Suprapubic skin (tissue), 3 donors: ENCODE results near the gene BMPER.

ENCODE experiments used
- CTCF ChIP-seq, 2 donors: fragments of 200-600 bp in 1 of 2; fragments of 450-650 bp in 1 of 2; sonication (generic) in 1 of 2; IDR thresholded peaks; one replicate each; pipeline ENCODE4 v1.5.1; 2016 to 2019; ENCODE audit warnings: antibody characterized with exemption in 2 of 2, mild to moderate bottlenecking in 1 of 2, moderate library complexity in 1 of 2
- POLR2A ChIP-seq, 2 donors: fragments of 450-650 bp; IDR thresholded peaks; one replicate each; pipeline ENCODE4 v1.6.1; 2017; ENCODE audit warnings: antibody characterized with exemption in 2 of 2, mild to moderate bottlenecking in 2 of 2, moderate library complexity in 2 of 2

- TF ChIP-seq CTCF (IDR thresholded peaks at IDR 0.05): no peak
- no peak for TF ChIP-seq POLR2A (IDR thresholded peaks at IDR 0.05)
Measured at GRCh38 chr7:33923440-33924229, 18.3 kb downstream of the BMPER start.
